AG04450 (cell line): Measurements from ENCODE around the gene GJC3. TPM values are rescaled to one million over a fixed set of nuclear protein-coding genes. Genes with fewer than 3 reads are reported as not detected.

Experiments
- CTCF ChIA-PET: fragments of 300-600, 350-600 bp; formaldehyde crosslinking; extraction: SDS; loops from one replicate; lab custom pipeline; 2022; ENCODE audit warnings: antibody characterized with exemption, inconsistent platforms; lab: Charles Lee
- POLR2A ChIA-PET: fragments of 350-600 bp; formaldehyde crosslinking; extraction: SDS; loops from one replicate; lab custom pipeline; 2021; ENCODE audit warnings: antibody characterized with exemption, inconsistent platforms; lab: Yijun Ruan, JAX
- DNase-seq: peaks from one replicate; pipeline ENCODE4 v3.0.0-alpha.2; 2011; ENCODE audit warnings: low read depth, low spot score
- H3K27ac ChIP-seq: one replicate; pipeline ENCODE4 v1.5.1; 2012; ENCODE audit warnings: low read depth, low read length, control low read depth
- H3K27me3 ChIP-seq: one replicate; pipeline ENCODE4 v1.6.0; 2012; ENCODE audit warnings: low read length; ENCODE audit not compliant: control insufficient read depth, insufficient read depth
- H3K4me3 ChIP-seq: 2 replicates; pipeline ENCODE4 v1.5.1; 2011; ENCODE audit warnings: mild to moderate bottlenecking, low read depth, low read length, control low read depth
- H3K9me3 ChIP-seq: 2 replicates; pipeline ENCODE4 v1.5.1; 2012; ENCODE audit warnings: low read length; ENCODE audit not compliant: control insufficient read depth, insufficient read depth
- CTCF ChIP-seq: IDR thresholded peaks from 2 replicates; pipeline ENCODE4 v1.5.1; 2011; ENCODE audit warnings: low read depth, low read length, control low read depth, inconsistent platforms
- polyA plus RNA-seq: library from polyadenylated mRNA; depleted of rRNA; stranded (reverse); fragments of >200 nt; gene quantifications from 2 replicates; pipeline ENCODE4 v1.2.3, GENCODE V29; 2011

GJC3 gene
- polyA plus RNA-seq, 1 experiment: not detected

GRCh38 chr7:99899830-99900519 is 29.4 kb downstream of the GJC3 start:
- ChIA-PET CTCF (no interaction called here), POLR2A (no interaction called here)
- TF ChIP-seq CTCF: no peak
- no peak for DNase-seq
- Histone ChIP-seq H3K27me3 (no peaks in the 10 kb centered on the region), H3K9me3 (no peaks in the 10 kb centered on the region), H3K27ac (no peak overlapping the region), H3K4me3 (no peak overlapping the region)

- H3K4me3 ChIP-seq: no peak overlapping the region
Observed at GRCh38 chr7:99898836-99899235, 30.6 kb downstream of the GJC3 start.

GRCh38 chr7:99898023-99898357 is 31.4 kb downstream of the GJC3 start:
- Histone ChIP-seq H3K27ac (no peak overlapping the region), H3K27me3 (no peaks in the 10 kb centered on the region), H3K4me3 (no peak overlapping the region), H3K9me3 (no peaks in the 10 kb centered on the region)
- TF ChIP-seq CTCF: no peak
- ChIA-PET CTCF (no interaction called here), POLR2A (no interaction called here)
- DNase-seq: no peak

More at GRCh38 chr7:99898836-99899235, 30.6 kb downstream of the GJC3 start:
- Histone ChIP-seq H3K27me3 (no peaks in the 10 kb centered on the region), H3K27ac (no peak overlapping the region), H3K9me3 (no peaks in the 10 kb centered on the region)
- TF ChIP-seq CTCF: no peak
- POLR2A ChIA-PET: no interaction called here
- CTCF ChIA-PET: no interaction called here
- no peak for DNase-seq

- Histone ChIP-seq H3K4me3 (no peak overlapping the region), H3K9me3 (no peaks in the 10 kb centered on the region), H3K27ac (no peak overlapping the region), H3K27me3 (no peaks in the 10 kb centered on the region)
- POLR2A ChIA-PET: no interaction called here
- DNase-seq: no peak
- no peak for TF ChIP-seq CTCF
- CTCF ChIA-PET: no interaction called here
Observed at GRCh38 chr7:99897322-99898022, 31.9 kb downstream of the GJC3 start.

GRCh38 chr7:99894738-99895137 is 34.7 kb downstream of the GJC3 start:
- no peak overlapping the region for H3K4me3 ChIP-seq
- POLR2A ChIA-PET: no interaction called here
- CTCF ChIA-PET: interaction anchor here (0.7 kb wide), 1 partner anchor 1053 kb away, joined by 5 read pairs; no protein-coding TSS in a partner anchor
- TF ChIP-seq CTCF: no peak
- no peak for DNase-seq
- no peaks in the 10 kb centered on the region for H3K9me3 ChIP-seq
- no peaks in the 10 kb centered on the region for H3K27me3 ChIP-seq
- H3K27ac ChIP-seq: no peak overlapping the region
